GM12801 (cell line): ENCODE measurements around the gene MXD3.
A peak's percentile ranks its signal among the peaks of the same experiment; 100 is the strongest.

Experiments
- TF ChIP-seq, protein P1 (sequence below): IDR thresholded peaks from one replicate; pipeline ENCODE4 v1.5.1; 2011; ENCODE audit warnings: control low read depth; ENCODE audit not compliant: insufficient read length; ENCODE audit errors: extremely low read depth

The MXD3 gene

DNA sequence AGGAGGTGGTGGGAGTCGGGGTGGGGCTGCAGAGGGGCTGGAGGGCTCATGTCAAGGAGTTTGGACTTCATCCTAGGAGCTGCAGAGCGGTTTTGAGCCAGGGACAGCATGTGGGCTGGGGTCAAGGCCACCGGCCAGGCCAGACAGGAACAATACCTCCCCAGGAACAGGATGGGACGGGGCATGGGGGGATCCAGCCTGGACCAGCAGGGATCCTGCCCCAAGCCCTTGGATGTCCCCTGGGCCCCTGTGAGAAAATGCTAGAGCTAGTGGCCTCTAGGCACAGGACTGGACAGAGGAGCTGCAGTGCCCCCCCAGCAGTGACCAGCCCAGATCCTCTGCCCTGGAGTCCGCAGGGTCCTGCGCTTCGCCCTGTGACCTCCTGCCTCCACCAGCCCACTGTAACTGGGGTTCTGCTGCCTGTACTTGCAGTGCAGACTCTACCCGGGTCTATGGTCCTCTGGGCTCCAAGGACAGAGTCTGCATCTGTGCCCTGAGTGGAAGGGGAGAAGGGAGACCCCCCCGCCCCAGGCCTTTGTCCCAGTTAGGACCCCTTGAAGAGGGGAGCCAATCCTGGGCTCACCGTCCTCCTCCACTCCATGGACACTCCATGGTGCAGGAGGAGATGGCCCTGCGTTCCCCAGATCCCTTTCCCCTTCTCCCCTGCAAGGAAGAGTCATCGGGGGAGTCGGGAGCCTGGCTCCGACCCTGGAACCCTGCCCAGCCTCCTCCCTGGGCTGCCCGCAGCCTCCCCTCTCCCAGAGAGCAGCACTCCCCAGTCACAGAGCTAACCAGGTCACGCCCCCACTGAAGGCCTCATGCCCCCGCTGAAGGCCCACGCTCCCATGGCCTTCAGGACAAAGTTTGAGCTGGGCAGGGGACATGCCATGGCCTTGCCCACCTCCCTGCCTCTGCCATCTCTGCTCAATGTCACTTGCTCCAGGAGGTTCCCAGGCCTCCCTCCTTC lies 3.0 kb upstream of the MXD3 start:
- TF ChIP-seq, protein P1, sequence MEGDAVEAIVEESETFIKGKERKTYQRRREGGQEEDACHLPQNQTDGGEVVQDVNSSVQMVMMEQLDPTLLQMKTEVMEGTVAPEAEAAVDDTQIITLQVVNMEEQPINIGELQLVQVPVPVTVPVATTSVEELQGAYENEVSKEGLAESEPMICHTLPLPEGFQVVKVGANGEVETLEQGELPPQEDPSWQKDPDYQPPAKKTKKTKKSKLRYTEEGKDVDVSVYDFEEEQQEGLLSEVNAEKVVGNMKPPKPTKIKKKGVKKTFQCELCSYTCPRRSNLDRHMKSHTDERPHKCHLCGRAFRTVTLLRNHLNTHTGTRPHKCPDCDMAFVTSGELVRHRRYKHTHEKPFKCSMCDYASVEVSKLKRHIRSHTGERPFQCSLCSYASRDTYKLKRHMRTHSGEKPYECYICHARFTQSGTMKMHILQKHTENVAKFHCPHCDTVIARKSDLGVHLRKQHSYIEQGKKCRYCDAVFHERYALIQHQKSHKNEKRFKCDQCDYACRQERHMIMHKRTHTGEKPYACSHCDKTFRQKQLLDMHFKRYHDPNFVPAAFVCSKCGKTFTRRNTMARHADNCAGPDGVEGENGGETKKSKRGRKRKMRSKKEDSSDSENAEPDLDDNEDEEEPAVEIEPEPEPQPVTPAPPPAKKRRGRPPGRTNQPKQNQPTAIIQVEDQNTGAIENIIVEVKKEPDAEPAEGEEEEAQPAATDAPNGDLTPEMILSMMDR, result no peak

DNA sequence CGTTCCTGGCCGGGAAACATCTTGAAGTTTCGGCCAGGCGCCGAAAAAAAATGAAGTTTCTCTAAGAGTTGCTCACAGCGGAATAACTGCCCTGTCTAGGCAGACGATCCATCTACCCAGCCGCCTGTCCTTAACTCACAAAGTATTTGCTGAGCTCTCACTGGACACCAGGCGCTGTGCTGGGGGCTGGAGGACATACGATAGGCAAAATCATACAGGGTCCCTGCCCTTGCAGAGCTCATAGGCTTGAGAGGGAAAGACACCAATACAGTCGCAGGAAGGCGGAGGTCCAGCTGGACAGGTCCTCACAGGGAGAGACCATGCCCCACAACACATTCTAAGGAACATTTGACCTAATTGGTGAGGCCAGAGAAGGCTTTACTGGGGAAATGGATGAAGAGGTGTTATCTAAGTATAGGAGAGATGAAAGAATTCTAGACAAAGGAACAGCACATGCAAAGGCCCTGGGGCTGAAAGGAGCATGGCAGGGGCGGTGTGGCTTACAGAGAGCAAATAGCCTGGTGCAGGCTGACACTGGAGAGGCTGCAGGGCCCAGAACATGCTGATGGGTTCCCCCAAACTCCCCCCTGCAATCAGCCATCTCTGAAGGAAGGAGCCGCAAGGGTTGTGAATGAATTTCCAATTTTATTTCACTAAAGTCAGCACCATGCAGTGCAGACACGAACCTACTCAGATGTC lies 2.0 kb upstream of the MXD3 start:
- TF ChIP-seq, protein P1, result no peak

DNA sequence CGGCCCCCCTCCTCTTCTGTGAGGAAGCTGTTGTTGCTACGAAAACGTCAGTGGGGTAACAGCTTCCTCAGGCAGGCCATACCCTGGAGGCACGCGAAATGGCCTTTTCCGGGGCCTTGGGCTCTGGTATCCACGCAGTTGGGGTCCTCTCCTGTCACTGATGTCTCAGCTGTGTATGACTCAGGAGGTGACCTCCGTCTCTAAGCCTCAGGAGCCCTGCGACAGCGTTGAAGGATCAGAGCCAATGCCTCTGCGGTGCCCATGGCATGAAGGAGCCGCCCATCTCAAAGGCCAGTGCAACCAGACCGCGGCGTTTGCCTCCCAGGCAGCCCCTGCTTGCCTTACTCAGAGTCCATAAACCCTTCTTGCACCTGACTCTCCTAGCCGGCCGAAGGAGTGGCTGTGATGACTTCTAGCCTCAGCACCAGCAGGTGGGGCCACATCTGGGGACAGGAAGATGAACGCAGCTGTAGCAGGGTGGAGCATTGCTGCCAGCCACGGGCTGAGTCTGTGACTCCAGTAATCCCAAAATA lies 1.0 kb upstream of the MXD3 start:
- TF ChIP-seq, protein P1, result no peak

DNA sequence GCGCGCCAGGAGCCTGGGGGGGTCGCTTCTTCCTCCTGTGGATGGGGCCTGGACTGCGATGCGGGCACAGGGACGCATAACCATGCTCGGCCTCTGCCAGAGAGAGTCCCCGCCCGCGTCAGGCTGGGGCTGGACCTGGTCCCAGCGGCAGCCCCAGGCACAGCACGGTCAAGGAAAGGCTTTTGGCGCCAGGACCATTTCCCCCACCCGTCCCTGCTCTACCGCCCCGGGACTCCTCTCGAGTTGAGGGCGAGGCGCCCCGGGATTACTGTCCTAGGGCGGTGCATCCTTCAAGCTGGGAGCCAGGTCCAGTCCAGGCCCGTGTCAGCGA lies 341 bp downstream of the MXD3 start:
- TF ChIP-seq, protein P1, result no peak

DNA sequence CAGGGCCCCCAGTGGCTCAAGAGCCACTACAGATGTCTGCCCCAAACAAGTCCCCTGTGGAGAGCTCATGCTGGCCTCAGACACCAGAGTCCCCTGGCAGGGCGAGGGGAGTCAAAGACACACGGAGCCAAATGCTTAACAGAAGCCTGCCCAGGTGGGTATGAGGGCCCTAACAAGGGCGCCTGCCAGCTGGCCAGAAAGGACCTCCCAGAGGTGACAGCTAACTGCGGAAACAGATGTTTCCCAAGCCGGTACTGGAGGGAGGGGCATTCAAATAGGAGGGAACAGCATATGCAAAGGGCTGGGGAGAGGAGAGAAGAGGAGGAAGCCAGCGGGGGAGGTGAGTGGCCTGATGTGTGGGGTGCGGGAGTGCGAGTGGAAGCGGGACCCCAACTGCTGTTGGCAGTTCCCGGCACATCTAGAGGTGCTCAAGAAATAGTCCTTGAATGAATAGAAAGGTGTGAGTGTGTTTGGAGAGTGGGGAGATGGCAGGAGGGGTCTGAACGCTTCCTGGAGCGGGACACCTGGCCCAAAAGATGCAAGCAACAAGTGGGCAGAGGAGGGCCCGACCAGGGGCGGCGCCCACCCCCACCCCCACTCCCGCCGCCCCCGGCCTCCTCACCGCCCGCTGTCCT lies 824 bp downstream of the MXD3 start:
- TF ChIP-seq, protein P1, result no peak

DNA sequence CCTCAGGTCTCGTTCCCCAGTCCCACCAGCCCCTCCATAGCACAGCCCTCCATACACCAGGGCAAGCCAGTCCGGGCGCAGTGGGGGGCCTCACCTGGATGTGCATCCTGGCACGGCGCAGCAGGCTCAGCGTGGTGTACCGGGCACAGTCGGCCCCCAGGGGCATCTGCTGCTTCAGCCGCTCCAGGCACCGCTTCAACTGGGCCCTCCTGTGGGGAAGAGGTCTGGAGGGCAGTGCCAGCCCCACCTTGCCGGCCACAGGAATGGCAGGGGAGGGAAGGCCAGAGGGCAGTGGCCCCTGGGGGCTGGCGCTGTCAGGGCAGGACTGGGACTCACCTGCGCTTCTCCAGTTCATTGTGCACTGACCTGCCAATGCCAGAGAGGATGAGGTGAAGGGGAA lies 1.4 kb downstream of the MXD3 start:
- TF ChIP-seq, protein P1, result no peak

DNA sequence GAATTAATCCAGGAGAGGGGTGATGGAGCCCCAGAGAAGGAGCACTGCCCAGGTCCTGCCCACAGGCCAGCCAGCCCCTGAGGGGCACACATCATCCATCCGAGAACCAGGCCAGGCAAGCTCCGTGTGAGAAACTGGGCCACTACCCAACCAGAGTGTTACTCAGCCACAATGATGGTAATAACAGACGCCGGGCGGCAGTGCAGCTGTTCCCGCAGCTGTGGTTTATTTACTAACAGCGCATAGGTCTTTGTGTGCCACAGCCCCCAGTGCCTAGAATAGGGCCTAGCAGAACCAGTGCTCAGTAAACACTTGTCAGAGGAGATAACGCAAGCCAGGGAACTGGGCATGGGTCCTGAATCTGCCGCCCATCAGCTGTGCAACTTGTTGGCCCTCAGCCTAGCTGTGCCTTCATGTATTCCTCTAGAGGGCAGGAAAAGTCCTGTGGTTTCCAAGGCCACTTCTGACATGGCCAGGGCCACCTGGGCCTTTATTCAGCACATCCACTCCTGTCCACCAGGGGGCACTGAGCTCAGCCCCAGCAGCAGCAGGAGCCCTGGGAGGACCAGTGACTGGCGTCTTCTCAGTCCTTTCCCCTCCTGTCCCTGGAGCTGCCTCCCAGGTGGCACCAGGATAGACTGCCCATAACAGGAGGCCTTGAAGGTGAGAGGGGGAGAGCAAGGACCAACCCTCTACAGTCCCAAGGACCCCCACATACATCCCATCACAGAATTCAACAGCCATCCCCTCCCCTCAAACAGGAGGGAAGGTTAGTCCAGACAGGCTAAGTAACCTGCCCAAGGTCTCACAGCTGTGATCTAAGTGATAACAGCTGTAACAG lies 2.1 kb downstream of the MXD3 start:
- TF ChIP-seq, protein P1, result peak; percentile 53
